ENCODE results near the gene KRT9.
A peak's percentile ranks its signal among the peaks of the same experiment; 100 is the strongest.

DNA sequence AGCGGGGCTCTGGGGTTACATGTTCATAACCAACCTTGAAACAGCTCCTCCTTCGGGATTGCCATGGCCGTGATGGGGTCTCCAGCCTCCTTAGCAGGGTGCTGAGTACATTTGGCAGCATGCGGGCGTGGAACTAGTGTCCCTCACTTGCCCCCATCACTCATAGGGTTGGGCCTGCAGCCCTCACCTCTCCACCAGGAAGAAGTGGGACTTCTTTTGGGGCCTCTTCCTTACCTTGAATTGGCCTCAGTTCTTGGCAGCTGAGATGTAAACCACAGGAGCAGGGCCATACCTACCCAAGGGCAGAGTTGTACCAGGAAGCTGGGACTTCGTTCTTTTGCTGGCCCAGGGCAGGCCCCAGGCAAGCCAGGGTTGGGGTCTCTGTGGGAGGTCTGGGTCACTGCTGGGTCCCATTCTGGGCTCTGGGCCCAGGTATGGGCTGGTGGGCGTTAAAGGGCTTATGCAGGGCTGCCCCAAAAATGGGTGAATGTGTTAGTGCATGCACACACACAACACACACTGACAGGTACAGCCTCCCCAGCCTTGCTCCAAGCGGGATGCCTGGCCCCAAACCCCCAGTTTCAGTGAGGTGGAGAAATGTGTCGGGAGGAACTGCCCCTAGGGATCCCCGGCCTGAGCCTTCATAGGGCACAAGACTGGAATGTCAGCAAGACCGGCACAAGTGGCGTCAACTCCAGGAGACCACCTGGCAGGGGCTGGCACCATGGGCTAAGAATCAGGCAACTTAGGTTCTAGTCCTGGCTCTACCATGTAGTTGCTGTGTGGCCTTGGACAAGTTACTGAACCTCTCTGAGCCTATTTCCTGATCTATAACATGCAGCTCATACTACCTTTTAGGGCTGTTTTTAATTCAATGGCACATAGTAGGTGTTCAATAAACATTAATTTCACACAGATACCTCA is 49.3 kb downstream of the KRT9 start:
- TF ChIP-seq POLR2A (IDR thresholded peaks at IDR 0.05): peak in 2 of 4 donors; percentile 8 to 18
- TF ChIP-seq, protein P1, sequence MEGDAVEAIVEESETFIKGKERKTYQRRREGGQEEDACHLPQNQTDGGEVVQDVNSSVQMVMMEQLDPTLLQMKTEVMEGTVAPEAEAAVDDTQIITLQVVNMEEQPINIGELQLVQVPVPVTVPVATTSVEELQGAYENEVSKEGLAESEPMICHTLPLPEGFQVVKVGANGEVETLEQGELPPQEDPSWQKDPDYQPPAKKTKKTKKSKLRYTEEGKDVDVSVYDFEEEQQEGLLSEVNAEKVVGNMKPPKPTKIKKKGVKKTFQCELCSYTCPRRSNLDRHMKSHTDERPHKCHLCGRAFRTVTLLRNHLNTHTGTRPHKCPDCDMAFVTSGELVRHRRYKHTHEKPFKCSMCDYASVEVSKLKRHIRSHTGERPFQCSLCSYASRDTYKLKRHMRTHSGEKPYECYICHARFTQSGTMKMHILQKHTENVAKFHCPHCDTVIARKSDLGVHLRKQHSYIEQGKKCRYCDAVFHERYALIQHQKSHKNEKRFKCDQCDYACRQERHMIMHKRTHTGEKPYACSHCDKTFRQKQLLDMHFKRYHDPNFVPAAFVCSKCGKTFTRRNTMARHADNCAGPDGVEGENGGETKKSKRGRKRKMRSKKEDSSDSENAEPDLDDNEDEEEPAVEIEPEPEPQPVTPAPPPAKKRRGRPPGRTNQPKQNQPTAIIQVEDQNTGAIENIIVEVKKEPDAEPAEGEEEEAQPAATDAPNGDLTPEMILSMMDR (IDR thresholded peaks at IDR 0.05): no peak
- TF ChIP-seq POLR2AphosphoS5 (IDR thresholded peaks at IDR 0.05): no peak

All from upper lobe of left lung (tissue), 4 donors.